NCI-H1092 (cell line): ENCODE data around the gene C10orf90.

Experiments
- DNase-seq: peaks from one replicate; lab custom pipeline; 2025; lab: John Stamatoyannopoulos, UW

Gene C10orf90

DNA sequence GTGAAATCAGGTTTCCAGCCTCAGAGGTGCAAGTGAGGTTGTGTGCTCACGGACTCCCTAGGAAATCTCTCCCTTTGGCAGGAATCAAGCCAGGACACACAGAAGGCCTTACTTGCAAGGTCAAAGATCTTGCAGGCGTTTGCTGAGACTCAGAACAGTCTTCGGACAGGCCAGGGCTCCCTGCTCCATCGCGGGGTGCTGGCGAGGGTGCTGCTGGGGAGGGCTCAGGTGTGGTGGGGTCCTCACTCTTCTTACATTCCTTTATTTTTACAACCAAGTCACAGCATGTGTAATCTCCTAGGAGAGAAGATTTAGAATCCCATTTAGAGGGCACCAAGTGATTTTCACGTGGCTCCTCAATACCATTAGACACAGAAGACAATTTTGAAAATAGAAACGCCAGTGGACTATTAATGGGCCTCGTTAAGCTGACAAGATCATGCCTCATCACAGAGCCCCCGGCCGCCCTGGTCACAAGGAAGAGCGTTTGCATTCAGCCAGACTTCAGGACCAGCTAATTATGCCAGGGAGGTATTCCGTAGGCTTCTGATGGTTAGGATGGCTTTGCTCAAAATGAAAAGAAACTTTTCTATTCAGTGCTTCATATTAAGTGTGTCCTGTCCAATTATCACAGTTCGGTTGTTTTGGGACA, 209.1 kb downstream of the C10orf90 start:
- DNase-seq: no peak

DNA sequence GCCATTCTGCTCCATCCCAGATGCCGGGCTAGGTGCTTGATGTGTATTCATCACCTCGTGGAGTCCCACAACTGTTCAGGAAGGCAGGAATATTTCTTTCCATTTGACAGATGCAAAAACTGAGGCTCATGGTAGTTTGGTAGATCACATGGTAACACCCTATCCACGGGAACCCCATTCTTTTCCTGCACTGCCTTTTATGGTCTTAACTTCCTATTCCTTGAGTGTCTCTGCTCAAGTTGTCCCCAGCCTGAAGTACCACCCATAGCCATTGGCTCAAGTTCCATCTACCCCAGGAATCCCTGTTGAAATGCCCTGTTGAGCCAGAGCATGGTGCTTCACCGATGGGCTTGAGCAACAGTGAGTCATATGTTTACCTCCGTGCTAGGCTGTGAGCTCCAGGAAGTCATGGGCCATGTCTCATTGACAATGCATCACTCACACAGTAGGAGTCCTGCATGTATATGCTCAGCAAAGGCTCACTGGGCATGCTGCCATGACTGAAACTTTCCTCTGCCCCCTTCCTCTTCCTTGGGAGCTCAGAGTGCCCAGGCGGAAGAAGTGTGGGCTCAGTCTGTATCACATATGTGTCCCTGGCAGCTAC, 210.5 kb downstream of the C10orf90 start:
- no peak for DNase-seq

DNA sequence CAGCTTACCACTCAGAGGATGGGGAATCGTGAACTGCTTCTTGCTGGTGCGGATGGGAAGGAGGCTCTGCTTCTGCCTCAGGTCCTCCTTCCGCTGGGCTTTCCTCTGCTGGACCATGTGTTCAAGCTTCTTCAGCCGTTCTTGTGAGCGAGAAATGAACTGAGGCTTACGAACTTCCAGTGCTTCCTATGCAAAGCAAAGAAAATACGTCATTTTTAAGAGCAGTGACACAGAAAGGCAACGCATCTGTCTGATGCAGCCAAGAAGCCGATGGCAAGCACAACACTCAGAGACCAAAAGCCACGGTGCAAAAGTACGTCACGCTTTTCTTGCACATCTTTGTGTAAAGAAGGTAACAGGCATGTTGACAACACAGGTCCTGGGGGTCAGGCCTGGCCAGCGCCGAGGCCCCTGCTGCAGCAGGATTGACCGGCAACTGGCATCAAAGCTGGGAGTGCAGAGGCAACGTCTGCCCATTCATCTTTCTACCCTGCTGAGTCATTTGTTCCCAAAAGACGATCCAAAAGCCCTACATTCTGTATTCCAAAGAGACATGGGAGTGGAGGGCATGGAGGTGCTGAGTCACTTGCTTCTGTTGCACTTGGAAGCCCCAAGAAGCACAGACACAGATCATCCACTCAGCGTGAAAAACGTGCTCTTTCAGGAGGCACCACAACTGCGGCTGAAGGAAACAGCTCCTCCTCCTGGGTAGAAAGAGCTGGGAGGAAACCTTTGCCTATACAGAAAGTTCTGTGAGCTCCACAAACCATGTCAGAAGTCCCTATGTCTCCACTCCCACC, 211.3 kb downstream of the C10orf90 start:
- no peak for DNase-seq

DNA sequence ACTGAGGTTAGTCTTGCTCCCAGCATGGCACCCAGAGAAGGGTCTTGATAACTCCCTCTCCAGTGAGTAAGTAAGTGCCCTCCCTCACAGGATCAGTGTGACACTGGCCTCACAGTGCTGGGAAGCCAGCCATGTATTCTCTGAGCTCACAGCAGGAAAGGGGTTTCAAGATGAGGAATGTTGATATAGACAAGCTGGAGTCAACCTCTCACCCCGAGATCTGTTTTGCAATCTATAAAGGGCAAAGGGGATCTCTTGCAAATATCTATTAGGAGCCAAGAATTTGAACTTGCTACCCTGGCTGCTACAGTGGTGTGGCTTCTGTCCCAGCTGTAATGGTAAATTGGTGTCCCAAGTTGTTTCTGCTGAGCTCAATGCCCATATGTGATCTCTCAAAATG, 212.0 kb downstream of the C10orf90 start:
- DNase-seq: no peak

DNA sequence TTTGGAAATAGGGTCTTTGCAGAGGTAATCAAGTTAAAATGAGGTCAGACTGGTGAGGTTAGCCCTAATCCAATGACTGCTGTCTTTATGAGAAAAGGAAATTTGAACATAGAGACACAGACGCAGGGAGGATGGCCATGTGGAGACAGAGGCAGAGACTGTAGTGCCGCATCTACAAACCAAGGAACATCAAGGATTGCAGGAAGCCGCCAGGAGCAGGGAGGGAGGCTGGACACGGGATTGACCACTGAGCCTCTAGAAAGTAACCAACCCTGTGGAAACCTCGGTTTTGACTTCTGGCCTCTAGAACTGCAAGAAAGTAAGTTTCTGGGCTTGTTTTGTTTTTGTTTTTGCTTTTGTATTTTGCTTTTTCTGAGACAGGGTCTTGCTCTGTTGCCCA, 213.9 kb downstream of the C10orf90 start:
- no peak for DNase-seq

GRCh38 chr10:126455766-126456405, 214.6 kb downstream of the C10orf90 start:
- DNase-seq: no peak

GRCh38 chr10:126455036-126455765, 215.3 kb downstream of the C10orf90 start:
- no peak for DNase-seq

- no peak for DNase-seq
Observed at GRCh38 chr10:126454045-126454751, 216.3 kb downstream of the C10orf90 start.

GRCh38 chr10:126452245-126452644, 218.2 kb downstream of the C10orf90 start:
- no peak for DNase-seq

- DNase-seq: no peak
Observed at GRCh38 chr10:126448091-126448490, 222.4 kb downstream of the C10orf90 start.

DNA sequence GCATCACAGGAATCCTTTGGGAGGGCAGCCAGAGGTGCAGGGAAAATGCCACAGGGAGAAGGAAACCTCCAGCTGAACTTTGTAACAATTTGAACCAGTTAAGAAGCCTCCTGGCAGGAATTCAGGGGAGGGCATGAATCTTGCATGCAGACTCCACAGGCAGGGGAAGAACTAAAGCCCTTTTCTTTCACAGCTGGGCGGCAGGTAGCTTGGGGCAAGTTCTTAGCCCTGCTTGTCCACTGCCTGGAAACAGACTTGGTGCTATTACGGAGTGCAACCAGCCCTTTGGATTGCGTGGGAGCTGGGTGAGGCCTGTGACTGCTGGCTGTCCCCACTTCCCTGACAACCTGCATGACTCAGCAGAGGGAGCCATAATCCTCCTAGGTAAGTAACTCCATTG, 230.6 kb downstream of the C10orf90 start:
- DNase-seq: no peak

DNA sequence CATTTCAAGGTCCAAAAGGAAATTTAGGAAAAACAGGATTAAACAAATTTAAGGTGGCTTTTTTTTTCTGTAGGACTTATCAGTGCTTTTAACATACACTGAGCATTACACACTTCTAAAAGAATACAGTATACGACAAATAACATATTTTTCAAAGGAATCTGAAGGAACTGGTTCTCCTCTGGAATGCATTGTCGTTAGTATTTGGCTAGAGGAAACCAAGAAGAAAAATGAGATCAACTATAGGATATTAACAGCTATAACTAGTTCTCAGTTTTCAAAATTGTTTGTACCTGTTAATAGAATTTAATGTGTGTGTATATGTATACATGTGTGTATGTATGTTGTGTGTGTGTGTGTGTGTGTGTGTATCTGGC, 232.1 kb downstream of the C10orf90 start:
- no peak for DNase-seq

GRCh38 chr10:126437635-126438406, 232.7 kb downstream of the C10orf90 start:
- DNase-seq: no peak

- no peak for DNase-seq
Observed at GRCh38 chr10:126434235-126434634, 236.3 kb downstream of the C10orf90 start.

DNA sequence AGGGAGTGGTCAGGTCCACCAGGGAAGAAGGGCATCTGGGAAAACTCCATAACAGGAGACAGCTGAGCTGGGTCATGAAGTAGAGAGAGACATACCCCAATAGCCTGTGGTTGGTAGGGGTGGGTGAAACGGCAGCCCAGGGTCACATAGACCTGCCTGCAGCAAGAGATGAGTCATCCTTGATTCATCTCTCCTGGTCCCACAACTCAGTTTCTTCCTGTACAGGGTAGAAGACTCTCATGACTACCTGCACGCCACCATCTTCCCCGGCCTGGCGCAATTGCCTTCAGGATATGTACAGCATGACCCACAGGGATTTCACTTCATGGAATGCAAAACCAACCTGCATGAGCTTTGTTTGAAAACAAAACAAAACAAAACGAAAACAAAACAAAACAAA, 237.1 kb downstream of the C10orf90 start:
- no peak for DNase-seq

- DNase-seq: no peak
Observed at GRCh38 chr10:126432507-126432906, 238.0 kb downstream of the C10orf90 start.

- no peak for DNase-seq
Observed at GRCh38 chr10:126431816-126432215, 238.7 kb downstream of the C10orf90 start.

- no peak for DNase-seq
Observed at GRCh38 chr10:126430512-126430911, 240.0 kb downstream of the C10orf90 start.

DNA sequence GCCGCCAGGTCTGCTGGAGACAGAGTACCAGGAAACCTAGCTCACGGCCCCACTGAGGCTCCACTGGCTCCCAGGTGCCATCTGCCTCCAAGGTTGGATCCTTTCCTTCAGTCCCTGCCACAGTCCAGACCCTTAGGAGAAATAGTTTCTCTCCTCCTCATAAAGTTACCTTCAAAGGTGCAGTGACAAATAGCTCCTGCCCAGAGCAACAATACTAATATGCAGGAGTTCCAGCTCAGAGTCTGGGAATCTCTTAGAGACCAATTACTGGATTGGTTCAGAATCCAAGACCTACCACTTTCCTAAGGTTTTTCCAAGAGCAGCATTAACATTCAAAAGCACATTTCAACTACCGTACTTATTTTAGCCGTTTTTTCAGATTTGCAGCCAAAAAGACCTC, 241.2 kb downstream of the C10orf90 start:
- DNase-seq: no peak

- no peak for DNase-seq
Observed at GRCh38 chr10:126425489-126426065, 244.9 kb downstream of the C10orf90 start.
